Measurements from ENCODE around the gene LCLAT1. TPM values are rescaled to one million over a fixed set of nuclear protein-coding genes. Genes with fewer than 3 reads are reported as not detected.

LCLAT1 gene
- polyA plus RNA-seq, 1 of the 3 experiments (the other 2 are of a cell fraction) = 6.9 TPM

- Histone ChIP-seq H3K79me2 (ENCODE audit: insufficient read depth) (no peaks in the 10 kb centered on the region), H3K9ac (no peak overlapping the region), H3K27me3 (ENCODE audit: insufficient read depth) (no peaks in the 10 kb centered on the region), H4K20me1 (ENCODE audit: insufficient read depth) (no peaks in the 10 kb centered on the region), H3K4me3 (ENCODE audit: low read depth in 2 of 2, low read length in 1 of 2) (no peak overlapping the region), H3F3A (replicated peaks; ENCODE audit: insufficient read depth) (no peaks in the 10 kb centered on the region), H3K36me3 (replicated peaks in 1 of 2; ENCODE audit: control insufficient read depth in 1 of 2, insufficient read depth in 2 of 2, low read length in 1 of 2) (no peaks in the 10 kb centered on the region), H3K4me1 (ENCODE audit: control insufficient read depth in 1 of 2, insufficient read depth in 2 of 2, low read depth in 1 of 2, low read length in 1 of 2) (no peaks in the 10 kb centered on the region; a peak in 1 of 4 replicates), H3K27ac (ENCODE audit: low read depth in 2 of 2, low read length in 1 of 2) (no peak overlapping the region), H2AFZ (ENCODE audit: low read depth) (no peak overlapping the region), H3K9me3 (no peaks in the 10 kb centered on the region), H3K4me2 (no peak overlapping the region), H3K9me2 (no peaks in the 10 kb centered on the region)
- POLR2A ChIA-PET = interaction anchor here (1.4 kb wide), 1 partner anchor 12 kb away, joined by 5 read pairs; no protein-coding TSS in a partner anchor
- no peak for TF ChIP-seq RCOR1 (IDR thresholded peaks at IDR 0.05; ENCODE audit: low read length)
- TF ChIP-seq USF2 (IDR thresholded peaks at IDR 0.05; ENCODE audit: borderline replicate concordance, low read depth, low read length) = no peak
- TF ChIP-seq JUND (IDR thresholded peaks at IDR 0.05) = no peak
- no peak for TF ChIP-seq MAX (IDR thresholded peaks at IDR 0.05; ENCODE audit: low read depth)
- TF ChIP-seq TAF1 (IDR thresholded peaks at IDR 0.05; ENCODE audit: borderline replicate concordance, low read depth, low read length) = no peak
- TF ChIP-seq TEAD4 (IDR thresholded peaks at IDR 0.05; ENCODE audit: borderline replicate concordance, insufficient read depth) = no peak
- TF ChIP-seq FOXM1 (IDR thresholded peaks at IDR 0.05; ENCODE audit: low read depth) = no peak
- TF ChIP-seq TCF12 (IDR thresholded peaks at IDR 0.05) = no peak
- TF ChIP-seq POLR2AphosphoS5 (IDR thresholded peaks at IDR 0.05; ENCODE audit: low read depth, low read length) = no peak
- no peak for TF ChIP-seq ZBTB33 (IDR thresholded peaks at IDR 0.05; ENCODE audit: borderline replicate concordance, low read depth)
- TF ChIP-seq CTCF (IDR thresholded peaks at IDR 0.05) = no peak
- no peak for TF ChIP-seq MXI1 (IDR thresholded peaks at IDR 0.05; ENCODE audit: low read depth, low read length)
- TF ChIP-seq EZH2phosphoT487 (IDR thresholded peaks at IDR 0.05; ENCODE audit: borderline replicate concordance, low read depth) = no peak
- TF ChIP-seq RAD21 (IDR thresholded peaks at IDR 0.05; ENCODE audit: low read length) = no peak
- TF ChIP-seq REST (IDR thresholded peaks at IDR 0.05; ENCODE audit: low read depth, low read length) = no peak
- TF ChIP-seq USF1 (IDR thresholded peaks at IDR 0.05; ENCODE audit: borderline replicate concordance, low read depth) = no peak
- CTCF ChIA-PET = interaction anchor here (1.8 kb wide), 1 partner anchor 312 kb away, joined by 5 read pairs; no protein-coding TSS in a partner anchor
- 66% methylated on average over 11 of the region's 11 CpGs for WGBS (ENCODE audit: low lambda C conversion rate)
- no peak for DNase-seq
Observed at GRCh38 chr2:30400151-30400954, 46.7 kb upstream of the LCLAT1 start.
